ENCODE measurements around the gene XRCC4. TPM values are rescaled to one million over a fixed set of nuclear protein-coding genes. Genes with fewer than 3 reads are reported as not detected.
A peak's percentile ranks its signal among the peaks of the same experiment; 100 is the strongest.

The XRCC4 gene
- total RNA-seq, 1 donor from 2014 or later = 6.2 TPM

DNA sequence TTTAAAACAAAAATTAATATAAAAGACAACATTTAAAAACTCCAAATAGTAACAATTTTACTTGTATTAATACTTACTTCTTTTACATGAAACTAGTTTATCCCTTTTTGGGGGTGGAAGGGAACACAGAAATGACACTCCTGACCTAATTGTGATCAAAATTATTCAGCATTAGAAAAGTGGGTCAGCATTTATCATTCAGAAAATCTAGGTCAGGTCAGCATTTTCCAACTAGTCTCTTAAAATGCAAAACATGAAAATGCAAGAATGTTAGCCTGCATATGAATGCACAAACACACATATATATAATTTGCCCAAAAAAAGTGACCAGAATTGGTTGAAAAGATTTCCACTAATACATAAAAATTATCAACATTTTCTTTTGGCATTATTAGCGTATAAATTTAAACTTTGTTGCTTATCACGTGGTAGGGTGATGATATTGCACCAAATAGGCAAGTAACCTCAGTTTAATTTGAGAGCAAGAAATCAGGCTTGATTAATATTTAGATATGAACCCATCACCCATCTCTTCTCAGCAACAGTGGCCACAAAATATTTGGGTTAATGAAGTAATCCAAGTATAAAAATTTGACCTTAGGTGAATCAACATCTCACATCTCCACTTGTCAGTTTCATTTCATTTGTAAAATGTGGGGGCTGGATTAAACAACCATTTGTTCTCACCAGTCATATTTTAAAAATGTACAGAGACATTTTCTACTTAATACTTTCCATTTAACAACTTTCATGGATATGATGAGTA lies 5.9 kb upstream of the XRCC4 start:
- ATAC-seq = no peak

DNA sequence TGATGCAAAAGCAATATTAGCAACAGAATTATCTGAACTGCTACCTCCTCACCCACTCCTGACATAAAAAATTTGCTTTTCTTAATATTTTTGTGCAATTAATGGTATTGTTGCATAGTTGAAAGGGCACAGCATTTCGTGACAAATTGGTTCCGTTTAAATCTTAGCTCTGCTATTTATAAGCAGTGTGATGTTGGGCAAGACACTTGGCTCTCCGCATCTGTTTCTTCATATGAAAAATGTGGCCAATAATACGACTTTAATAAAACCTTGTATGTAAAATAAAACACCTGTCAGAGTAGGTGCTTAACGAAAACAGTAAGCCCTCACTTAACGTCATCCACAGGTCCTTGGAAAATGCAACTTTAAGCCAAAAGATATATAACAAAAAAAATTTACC lies 4.4 kb upstream of the XRCC4 start:
- no peak for ATAC-seq

- no peak for ATAC-seq
Observed at GRCh38 chr5:83077662-83078261, 415 bp downstream of the XRCC4 start.

DNA sequence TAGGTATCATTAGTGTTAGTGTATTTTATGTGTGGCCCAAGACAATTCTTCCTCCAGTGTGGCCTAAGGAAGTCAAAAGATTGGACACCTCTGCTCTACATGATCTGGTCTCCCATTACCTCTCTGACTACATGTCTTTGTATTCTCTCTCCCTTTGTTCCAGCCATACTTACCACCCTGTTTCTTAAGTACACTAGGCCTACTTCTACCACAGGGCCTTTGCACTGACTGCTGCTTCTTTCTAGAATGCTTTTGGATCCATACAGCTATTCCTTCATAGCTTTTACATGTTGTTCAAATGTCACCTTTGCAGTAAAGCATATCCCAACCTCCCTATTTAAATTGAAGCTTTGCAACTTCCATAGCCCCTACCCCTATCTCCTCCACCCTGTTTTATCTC lies 5.4 kb downstream of the XRCC4 start:
- ATAC-seq = no peak

GRCh38 chr5:83084336-83084735 lies 7.0 kb downstream of the XRCC4 start:
- ATAC-seq = no peak

DNA sequence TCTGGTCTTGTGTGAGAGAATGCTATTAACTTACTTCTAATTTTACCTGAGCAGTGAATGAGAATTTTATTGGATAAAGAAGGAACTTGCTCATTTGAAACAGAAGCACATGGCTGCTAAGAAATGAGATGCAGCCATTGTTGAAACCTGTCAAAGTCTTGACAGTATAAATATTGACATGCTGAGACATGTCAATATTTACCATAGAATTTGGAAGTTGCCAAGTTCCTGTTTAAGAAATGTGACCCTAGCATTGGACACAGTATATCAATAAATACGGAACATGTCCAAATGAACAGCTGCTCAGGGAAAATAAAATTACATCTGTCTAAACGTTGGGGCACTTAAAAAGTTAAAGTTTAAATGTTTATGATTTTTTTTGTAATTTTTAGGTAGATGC lies 7.8 kb downstream of the XRCC4 start:
- no peak for ATAC-seq

- ATAC-seq = no peak
Observed at GRCh38 chr5:83090169-83090568, 12.8 kb downstream of the XRCC4 start.

- no peak for ATAC-seq
Observed at GRCh38 chr5:83092619-83093018, 15.3 kb downstream of the XRCC4 start.

DNA sequence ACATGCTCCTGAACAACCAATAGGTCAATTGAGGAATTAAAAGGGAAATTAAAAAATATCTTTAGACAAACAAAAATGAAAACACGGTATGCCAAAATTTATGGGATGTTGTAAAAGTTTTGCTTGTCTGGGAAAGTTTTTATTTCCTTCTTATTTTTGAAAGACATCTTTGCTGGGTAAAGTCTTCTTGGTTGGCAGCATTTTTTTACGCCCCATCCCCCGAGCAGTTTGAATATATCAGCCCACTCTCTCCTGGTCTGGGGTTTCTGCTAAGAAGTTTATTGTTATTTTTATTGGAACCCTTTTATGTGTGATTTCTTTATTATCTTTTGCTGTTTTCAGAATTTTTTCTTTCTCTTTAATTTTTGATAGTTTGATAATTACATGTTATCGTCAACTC lies 16.3 kb downstream of the XRCC4 start:
- no peak for ATAC-seq

- ATAC-seq = no peak
Observed at GRCh38 chr5:83095163-83095956, 18.0 kb downstream of the XRCC4 start.

- ATAC-seq = peak; percentile 89
Observed at GRCh38 chr5:83095957-83096539, 18.7 kb downstream of the XRCC4 start.

DNA sequence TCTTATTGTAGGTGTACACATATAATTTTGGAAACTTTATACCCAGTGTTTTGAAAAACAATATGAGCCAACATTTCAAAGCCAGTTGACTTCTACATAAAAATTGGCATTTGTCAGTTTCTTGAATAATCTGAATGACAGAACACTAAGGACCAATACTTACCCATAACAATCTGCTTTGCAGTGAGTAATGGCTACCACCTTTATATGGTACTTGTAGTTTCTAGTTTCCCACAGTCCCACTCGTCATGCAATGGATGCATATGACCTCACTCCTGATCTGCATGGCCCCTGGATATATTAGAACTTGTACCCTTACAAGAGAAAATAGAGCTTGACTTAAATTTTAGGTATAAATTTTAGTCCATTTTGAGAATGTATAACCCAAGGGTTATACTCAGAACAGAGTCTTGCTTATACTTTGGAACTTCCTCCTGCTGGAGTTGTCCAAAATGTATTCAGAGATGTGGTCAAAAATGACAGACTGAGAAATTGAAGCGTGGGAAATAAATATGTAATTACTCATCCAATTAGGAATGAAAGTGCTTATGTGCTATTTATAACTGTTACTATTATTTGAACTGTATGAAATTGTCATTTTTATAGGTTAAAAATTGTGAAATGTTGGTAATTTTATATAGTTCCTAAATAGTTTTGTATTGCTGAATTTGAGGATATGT lies 19.5 kb downstream of the XRCC4 start:
- ATAC-seq = no peak

GRCh38 chr5:83097689-83098231 lies 20.4 kb downstream of the XRCC4 start:
- no peak for ATAC-seq

- ATAC-seq = no peak
Observed at GRCh38 chr5:83099001-83099400, 21.7 kb downstream of the XRCC4 start.

DNA sequence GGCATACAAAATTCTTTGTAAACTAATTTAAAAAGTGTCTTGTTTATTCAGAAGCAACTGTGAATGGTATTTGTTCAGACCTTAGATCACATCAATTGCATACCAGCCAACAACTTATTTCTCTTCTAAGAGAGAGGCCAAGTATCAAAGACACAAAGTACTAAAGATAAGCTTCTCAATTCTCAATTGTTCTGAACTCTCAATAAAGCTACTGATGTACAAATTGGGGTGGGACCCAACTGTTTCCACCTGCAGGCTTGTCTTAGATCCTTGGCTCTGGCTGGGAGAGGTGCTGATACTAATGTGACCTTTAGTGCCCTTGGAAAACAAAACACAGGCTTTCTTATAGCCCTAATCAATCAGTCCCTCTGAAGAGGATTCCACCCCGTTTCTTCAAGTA lies 22.1 kb downstream of the XRCC4 start:
- ATAC-seq = no peak

GRCh38 chr5:83101514-83101913 lies 24.2 kb downstream of the XRCC4 start:
- no peak for ATAC-seq

- ATAC-seq = no peak
Observed at GRCh38 chr5:83102364-83102980, 25.1 kb downstream of the XRCC4 start.

- no peak for ATAC-seq
Observed at GRCh38 chr5:83104021-83104420, 26.7 kb downstream of the XRCC4 start.

DNA sequence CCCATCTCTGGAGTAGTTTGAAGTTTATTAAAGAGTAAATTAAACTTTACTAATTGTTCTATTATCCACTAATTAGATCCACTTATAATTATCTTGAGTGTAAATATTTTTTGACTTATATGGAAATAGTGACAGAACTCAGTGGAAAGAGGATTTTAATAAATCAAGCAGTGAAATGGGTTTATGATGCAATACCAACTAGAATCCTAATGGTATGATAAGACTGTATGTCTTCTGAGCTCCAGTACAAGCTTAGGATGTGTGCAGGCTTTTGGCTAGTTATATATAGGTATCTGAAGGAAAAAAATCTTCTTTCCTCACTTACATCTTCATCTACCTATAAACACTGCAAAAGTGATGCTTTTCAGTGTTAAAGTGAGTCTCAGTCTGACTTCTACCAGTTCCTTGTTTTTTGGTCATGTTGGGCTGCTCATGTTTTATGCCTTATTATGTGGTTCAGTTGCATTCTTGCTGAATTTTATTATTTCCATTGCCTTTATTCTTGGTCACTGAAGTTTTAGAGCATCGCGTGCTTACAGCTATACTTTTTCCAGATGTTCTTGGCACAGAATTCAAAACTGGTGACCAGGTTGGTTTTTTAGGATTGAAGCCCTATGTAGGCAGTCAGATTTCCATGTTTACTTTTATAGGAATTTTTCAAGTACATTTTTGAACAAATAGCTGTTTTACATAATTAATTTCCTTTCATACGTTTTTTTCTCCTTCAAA lies 30.5 kb downstream of the XRCC4 start:
- no peak for ATAC-seq

- ATAC-seq = no peak
Observed at GRCh38 chr5:83109380-83109779, 32.0 kb downstream of the XRCC4 start.

DNA sequence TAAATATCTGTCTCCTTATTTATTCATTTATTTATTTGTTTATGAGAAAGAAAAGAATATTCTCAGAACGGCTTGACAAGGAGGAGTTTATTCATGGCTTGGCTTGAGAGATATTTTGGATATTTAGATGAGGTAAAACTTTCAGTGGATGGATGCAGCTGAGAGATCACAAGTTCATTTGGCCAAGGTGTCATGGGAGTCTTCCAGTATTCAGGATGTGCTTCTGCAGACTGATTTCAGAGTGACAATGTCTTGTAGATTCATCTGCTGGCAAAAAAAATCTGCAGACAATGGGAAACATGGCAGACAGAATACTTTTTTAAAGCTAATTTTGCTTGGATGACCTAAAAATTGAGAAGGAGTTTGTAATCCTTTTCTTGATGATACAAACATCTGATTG lies 38.5 kb downstream of the XRCC4 start:
- ATAC-seq = no peak
